HG02623 (cell line): ENCODE measurements around the gene ADAMTS3.

ENCODE experiments used
- ATAC-seq: cut with Tn5 transposase; IDR thresholded peaks from one replicate; pipeline ENCODE4 v1.9.1; 2021; ENCODE audit warnings: moderate library complexity; ENCODE audit not compliant: unreplicated experiment

The ADAMTS3 gene

DNA sequence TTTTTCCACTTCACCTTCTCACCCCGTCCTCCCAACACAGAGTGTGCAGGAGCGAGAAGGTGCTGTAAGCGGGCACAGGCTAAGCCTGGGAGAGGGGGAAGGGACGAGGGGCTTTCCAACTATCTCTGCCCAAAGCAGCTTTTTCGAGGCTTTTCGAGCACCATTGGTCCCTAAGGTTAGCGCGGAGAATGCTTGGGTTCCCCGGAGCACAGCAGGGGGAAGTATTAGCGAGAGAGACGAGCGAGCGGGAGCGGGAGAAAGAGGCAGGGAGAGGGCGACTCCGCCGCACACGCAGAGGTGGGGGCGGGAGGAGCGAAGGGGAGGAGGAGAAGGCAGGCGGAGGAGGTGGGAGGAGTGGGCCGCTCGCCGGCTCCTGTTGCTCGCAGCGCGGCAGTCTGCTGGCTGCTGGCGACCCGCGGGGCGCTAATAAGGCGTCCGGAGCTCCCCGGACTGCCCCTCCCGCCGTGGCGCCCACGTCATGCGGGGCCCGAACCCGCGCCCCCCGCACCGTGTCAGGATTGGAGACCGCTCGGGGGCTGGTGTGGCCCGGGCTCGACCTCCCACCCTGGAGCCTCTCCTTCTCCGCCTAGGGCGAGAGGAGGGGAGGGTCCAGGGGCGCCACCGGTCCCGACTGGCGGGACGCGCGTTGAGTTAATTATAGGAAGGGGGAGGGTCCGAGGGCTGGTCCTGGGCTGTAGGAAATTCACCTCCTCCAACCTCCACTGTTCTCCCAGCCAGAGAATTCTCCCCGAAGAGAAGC lies at the start of gene ADAMTS3:
Gene ADAMTS3 (minus strand): TSS at position 263 of the 760 bp plus-strand sequence. CDS start 459 bp downstream, outside the sequence.
- no peak for ATAC-seq

- ATAC-seq = no peak
Measured at GRCh38 chr4:72613959-72614358, 44.9 kb upstream of the ADAMTS3 start.

- ATAC-seq = no peak
Measured at GRCh38 chr4:72606751-72607150, 37.7 kb upstream of the ADAMTS3 start.

DNA sequence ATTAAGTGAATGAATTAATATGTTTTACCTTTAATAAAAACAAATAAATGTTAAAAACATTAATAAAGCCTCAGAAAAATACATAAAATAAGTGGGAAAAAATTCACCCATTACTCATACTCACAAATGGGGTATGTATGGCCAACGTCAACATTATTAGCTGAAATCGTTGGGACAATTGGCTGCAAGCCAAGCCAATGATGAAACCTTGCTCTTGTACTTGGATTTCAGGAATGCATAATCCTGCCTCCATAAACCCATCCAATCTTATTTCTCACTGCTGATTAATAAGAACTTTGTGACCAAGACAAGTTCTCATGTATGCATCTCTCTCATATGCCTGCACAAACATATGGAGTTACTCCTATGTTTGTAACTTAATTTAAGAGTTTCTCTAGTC lies 35.3 kb upstream of the ADAMTS3 start:
- ATAC-seq = no peak

DNA sequence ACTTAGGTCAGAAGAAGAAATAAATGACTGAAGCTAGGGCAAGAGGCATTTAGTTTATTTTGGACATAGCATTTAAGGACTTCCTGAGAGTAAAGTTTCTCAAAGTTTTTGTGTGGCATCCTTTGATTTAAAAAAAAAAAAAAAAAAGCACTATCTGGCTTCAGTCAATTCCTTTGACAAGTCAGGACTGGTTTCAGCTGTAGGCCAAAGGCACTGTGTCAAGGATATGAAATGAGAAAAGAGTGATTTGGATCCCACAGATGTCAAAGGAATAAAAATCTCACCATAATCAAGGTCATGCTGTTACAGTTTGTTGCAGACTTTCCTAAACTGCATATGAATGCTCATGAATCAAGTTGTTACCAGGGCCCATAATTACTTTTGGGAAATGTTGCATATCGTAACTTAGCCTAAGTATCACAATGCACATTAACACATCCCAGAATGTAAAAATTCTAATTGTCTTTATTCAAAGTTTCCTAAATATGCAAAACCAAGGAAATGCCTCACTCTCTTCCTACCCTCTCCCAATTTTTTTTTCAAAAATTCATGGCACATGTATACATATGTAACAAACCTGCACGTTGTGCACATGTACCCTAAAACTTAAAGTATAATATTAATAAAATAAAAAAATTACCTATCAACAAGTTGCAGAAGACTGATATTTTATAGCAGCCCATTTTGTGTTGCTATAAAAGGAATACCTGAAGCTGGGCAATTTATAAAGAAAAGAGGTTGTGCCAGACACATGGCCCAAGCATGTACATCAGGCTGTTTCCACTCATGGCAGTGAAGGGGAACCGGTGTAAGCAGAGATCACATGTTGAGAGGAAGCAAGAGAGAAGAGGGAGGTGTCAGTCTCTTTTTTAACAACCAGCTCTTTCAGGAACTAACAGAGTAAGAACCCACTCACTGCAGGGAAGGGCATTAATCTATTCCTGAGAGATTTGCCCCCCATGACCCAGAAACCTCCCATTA lies 33.7 kb upstream of the ADAMTS3 start:
- no peak for ATAC-seq

DNA sequence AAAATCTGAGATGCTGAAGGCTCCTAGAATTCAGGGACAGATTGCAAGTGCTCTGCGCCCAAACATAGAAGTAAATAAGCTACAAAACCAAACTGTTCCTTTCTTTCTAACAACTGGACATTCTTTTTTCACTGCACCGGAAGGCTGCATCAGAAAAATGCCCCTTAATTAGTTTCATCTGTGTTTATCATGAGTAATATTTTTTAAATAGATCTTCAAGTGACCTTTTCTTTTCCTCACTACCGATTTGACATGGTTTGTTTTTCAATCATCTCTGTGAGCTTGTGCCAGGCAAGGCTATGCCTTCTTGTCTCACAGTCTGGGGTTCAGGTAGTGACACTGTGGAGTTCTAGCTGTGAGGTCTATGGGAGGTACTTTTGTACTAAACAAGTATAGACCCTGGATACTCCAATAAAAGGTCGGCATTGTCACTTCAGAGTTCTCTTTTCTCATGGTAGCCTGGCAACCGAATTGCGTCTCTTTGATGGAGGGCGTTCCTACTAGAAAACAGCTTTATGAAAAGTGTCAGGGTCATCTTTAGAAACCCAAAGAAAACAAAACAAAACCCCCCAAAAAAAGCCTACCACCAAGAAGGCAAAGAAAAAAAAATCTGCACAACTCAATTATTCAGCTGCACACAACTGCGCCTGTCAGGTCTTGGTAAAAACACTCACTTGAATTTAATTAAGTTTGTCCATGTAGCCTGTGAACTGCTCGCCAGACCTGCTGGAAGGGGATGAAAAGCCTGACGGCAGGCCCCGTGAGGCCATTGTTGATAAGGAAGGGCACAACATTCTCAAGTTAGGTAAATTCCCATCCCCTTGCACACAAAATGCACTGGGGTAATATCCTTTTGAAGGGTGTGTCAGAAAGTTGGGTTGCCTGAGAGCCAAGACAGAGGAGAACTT lies 22.8 kb upstream of the ADAMTS3 start:
- ATAC-seq = no peak

DNA sequence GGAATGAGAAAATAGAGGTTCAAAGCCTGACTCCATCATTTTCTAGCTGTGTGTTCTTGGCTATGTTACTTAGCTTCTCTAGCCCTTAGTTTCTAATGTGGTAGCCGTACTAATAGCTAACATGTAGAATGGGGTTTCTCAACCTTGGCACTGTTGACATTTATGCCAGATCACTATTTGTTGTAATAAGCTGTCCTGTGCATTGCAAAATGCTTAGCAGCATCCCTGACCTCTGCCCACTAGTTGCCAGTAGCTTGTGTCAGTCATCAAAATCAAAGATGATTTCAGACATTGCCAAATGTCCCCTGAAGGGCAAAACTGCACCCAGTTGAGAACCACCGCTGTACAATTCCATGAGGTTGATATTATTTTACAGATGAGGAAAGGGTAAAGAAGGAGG lies 18.3 kb upstream of the ADAMTS3 start:
- no peak for ATAC-seq

GRCh38 chr4:72582853-72583252 lies 13.8 kb upstream of the ADAMTS3 start:
- ATAC-seq = no peak

DNA sequence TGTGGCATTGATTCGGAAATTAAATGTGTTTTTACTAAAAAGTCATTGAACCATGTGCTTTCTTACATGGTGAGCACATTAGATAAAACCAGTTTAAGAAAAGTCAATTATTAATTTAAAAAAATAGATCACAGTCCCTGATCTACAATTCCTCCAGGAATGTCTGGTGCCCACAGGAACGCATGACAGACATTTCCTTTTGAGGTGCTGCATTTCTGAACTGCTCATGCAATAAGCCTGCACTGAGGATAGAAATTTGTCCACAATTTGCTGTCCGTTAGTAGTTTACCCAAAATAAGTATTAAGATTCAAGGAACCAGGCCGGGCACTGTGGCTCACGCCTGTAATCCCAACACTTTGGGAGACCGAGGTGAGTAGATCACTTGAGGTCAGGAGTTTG lies 8.2 kb upstream of the ADAMTS3 start:
- no peak for ATAC-seq

- no peak for ATAC-seq
Measured at GRCh38 chr4:72571337-72571736, 2.3 kb upstream of the ADAMTS3 start.

- no peak for ATAC-seq
Measured at GRCh38 chr4:72569719-72570235, 756 bp upstream of the ADAMTS3 start.

- no peak for ATAC-seq
Measured at GRCh38 chr4:72567821-72568675, 973 bp downstream of the ADAMTS3 start.

DNA sequence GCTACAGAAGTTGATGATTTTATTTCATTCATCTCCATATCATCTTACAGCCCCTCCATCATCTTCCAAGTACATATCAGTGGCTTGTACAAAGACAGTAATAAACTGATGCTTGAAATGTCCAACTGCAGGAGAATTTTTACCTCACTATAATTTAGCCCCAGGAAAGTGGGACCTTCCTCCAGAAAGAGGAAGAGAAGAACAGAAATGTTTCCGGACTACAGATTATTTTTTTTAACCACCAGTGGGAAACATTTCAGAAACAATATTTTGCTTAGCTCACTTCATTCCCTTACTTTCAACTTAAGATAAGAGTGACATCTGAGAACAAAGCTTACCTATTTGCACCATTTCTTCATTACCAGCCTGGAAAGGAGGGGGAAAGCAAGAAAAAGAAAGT lies 2.0 kb downstream of the ADAMTS3 start:
- no peak for ATAC-seq

GRCh38 chr4:72566464-72566972 lies 2.5 kb downstream of the ADAMTS3 start:
- ATAC-seq = no peak

DNA sequence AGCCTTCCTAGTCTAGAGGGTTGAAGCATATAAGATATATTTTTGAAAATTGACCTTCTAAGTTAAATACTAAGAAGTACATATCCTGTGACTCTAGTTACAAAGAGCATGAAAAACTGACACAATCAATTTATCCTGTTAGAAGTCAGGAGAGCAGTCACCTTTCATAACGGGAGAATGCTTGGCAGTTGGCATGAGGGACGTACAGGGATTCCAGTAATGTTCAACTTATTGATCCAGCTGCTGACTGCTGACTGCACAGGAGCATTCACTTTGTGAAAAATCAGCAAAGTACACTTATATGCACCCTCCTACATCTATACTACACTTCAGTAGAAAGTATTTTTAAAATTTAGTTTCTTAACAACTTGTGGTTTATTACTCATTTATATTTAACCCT lies 4.2 kb downstream of the ADAMTS3 start:
- no peak for ATAC-seq

- ATAC-seq = no peak
Measured at GRCh38 chr4:72564184-72564583, 4.8 kb downstream of the ADAMTS3 start.

DNA sequence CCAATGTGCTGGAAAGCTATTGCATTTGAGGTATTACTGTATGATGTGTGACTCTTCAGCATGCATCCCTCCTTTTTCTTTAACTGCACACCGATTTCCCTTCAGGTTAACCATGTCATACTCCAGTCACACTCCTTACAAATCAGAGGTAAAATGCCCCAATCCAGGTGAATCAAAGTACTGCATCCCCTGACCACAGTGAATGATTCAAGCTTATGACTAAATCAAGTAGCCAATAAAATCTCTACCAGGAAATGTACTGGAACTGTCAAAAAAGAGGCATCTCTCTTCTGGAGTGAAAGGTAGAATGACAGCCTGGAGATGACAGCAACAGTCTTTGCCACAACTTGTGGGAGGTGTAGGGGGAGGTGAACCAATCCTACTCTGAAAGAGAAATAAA lies 10.4 kb downstream of the ADAMTS3 start:
- no peak for ATAC-seq

DNA sequence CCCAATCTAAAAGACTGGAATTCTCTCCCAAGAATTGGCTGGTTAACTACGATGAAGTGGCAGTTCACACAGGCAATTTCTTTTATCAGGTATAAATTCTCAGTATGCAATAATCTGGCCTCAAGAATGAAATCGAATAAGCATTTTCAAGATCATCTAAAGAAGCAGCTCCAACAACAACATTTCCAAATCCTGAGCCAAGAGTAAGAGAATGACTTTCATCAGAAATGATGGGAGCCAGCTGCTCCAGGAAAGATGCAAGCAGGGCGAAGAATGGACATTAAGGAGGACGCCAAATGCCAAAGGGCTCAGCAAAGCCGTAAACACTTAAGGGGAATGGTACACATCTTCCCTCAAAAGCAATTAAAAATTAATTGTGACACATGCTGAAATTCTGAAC lies 12.0 kb downstream of the ADAMTS3 start:
- ATAC-seq = no peak

DNA sequence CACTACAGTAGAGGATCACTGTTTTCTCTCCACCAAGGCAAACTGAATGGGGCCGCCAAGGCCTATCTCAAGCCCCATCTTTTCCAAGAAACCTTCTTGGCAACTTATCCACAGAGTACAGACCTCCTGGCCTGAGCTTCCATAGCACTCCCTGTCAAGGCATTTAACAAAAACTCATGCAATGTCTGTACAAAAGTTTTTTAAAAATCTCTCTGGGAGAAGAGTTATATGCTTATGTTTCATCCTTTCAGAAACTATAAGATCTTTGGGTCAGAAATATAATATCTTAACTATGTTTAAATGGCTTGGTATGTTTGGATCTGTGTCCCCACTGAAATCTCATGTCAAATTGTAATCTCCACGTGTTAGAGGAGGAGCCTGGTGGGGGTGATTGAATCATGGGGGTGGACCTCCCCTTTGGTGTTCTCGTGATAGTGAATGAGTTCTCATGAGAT lies 13.6 kb downstream of the ADAMTS3 start:
- no peak for ATAC-seq
